ENCODE measurements around the gene MAN1C1.

DNA sequence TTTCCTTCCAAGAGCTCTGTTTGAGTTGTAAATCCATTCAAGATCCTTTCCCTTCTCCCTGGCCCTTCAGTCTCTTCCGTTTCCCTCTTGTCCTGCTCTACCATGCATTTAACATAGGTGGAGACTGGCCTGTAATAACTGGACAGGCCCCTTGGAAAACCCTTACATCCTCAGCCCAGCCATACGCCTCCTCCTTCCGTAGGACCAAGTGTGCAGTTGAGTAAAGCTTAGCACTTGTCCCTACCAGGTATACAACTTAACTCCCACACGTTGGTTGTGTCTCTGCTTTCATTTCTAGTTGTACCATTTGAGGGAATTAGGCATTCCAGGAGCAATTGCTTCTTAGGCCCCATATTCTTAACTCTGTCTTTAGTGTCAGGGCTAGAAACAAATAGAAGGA is 6.4 kb downstream of the MAN1C1 start:
- no peak for TF ChIP-seq EZH2 (IDR thresholded peaks at IDR 0.05; ENCODE audit: borderline replicate concordance, insufficient read depth, low read length, poor library complexity, severe bottlenecking)
- TF ChIP-seq, protein P1, sequence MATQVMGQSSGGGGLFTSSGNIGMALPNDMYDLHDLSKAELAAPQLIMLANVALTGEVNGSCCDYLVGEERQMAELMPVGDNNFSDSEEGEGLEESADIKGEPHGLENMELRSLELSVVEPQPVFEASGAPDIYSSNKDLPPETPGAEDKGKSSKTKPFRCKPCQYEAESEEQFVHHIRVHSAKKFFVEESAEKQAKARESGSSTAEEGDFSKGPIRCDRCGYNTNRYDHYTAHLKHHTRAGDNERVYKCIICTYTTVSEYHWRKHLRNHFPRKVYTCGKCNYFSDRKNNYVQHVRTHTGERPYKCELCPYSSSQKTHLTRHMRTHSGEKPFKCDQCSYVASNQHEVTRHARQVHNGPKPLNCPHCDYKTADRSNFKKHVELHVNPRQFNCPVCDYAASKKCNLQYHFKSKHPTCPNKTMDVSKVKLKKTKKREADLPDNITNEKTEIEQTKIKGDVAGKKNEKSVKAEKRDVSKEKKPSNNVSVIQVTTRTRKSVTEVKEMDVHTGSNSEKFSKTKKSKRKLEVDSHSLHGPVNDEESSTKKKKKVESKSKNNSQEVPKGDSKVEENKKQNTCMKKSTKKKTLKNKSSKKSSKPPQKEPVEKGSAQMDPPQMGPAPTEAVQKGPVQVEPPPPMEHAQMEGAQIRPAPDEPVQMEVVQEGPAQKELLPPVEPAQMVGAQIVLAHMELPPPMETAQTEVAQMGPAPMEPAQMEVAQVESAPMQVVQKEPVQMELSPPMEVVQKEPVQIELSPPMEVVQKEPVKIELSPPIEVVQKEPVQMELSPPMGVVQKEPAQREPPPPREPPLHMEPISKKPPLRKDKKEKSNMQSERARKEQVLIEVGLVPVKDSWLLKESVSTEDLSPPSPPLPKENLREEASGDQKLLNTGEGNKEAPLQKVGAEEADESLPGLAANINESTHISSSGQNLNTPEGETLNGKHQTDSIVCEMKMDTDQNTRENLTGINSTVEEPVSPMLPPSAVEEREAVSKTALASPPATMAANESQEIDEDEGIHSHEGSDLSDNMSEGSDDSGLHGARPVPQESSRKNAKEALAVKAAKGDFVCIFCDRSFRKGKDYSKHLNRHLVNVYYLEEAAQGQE (IDR thresholded peaks at IDR 0.05; ENCODE audit: borderline replicate concordance): no peak
- TF ChIP-seq EP300 (conservative IDR thresholded peaks at IDR 0.05; ENCODE audit: poor library complexity, severe bottlenecking): no peak
- TF ChIP-seq, protein P2, sequence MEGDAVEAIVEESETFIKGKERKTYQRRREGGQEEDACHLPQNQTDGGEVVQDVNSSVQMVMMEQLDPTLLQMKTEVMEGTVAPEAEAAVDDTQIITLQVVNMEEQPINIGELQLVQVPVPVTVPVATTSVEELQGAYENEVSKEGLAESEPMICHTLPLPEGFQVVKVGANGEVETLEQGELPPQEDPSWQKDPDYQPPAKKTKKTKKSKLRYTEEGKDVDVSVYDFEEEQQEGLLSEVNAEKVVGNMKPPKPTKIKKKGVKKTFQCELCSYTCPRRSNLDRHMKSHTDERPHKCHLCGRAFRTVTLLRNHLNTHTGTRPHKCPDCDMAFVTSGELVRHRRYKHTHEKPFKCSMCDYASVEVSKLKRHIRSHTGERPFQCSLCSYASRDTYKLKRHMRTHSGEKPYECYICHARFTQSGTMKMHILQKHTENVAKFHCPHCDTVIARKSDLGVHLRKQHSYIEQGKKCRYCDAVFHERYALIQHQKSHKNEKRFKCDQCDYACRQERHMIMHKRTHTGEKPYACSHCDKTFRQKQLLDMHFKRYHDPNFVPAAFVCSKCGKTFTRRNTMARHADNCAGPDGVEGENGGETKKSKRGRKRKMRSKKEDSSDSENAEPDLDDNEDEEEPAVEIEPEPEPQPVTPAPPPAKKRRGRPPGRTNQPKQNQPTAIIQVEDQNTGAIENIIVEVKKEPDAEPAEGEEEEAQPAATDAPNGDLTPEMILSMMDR (IDR thresholded peaks at IDR 0.05; ENCODE audit: poor library complexity, severe bottlenecking): no peak
- no peak for TF ChIP-seq POLR2AphosphoS5 (IDR thresholded peaks at IDR 0.05)
- TF ChIP-seq RAD21 (conservative IDR thresholded peaks at IDR 0.05): no peak
- no peak for TF ChIP-seq TAF1 (IDR thresholded peaks at IDR 0.05; ENCODE audit: low read depth)
- no peak for TF ChIP-seq MXI1 (conservative IDR thresholded peaks at IDR 0.05; ENCODE audit: poor library complexity, severe bottlenecking)
